Renal pelvis (tissue), 4 donors: ENCODE data around the gene FASLG. TPM values are rescaled to one million over a fixed set of nuclear protein-coding genes. Genes with fewer than 3 reads are reported as not detected.
"Not testable (repeated sequence)": the region's sequence is repeated elsewhere in the genome, so short reads cannot be mapped to it uniquely, and the experiment has no call there.

Source experiments
- DNase-seq: peaks from one replicate; pipeline ENCODE4 v3.0.0-alpha.2; 2013
- polyA plus RNA-seq, 3 donors: library from polyadenylated mRNA; unstranded; fragments of 120-200 nt; gene quantifications; one replicate each; pipeline ENCODE4 v1.2.1, GENCODE V29; 2013; ENCODE audit not compliant: insufficient read length in 3 of 3

Gene FASLG
- polyA plus RNA-seq, 3 donors, result 0.07 TPM; not detected in 2

DNA sequence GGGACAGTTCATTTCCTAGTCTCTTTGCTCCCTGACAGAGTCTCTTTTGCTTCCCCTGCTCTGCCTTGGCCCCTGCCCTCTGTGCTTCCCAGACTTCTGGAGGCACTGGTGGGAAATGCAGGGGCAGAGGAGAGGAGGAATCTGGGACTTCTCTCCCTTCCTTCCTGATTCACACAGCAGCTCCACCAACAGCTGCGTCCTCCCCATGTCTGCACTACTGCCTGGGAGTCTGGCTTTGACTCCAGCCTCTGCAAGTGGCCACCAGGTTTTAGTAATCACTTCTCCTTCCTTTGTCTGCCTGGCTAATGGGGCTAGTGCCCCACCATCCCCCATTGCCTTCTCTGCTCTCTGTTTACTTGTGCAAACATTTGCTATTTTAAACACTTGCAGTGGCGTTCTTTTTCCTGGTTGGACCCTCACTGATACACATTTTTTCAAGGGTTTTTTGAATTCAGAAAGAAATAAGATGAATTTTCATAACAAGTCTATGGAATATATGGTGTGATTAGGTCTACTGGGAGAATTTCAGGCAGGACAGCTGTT, 21.9 kb downstream of the FASLG start:
- DNase-seq, result no peak

DNA sequence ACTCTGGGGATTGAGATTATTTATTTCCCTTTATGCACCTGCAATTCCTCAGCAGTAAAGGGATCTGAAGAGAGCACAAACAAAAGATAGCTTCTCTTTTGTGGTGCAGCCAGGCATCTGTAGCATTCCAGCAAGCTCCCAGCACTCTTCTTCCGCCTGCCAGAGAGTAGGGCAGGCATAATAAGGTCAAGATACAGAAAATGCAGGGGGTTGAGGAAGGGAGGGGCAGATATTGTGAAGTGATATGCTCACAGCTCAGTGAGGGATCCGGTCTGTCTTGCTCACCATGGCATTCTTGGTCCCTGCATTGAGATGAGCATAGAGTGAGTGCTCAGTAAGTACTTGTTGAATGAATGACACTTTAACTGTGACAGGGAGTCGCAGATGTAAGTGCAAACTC, 23.9 kb downstream of the FASLG start:
- DNase-seq, result no peak

DNA sequence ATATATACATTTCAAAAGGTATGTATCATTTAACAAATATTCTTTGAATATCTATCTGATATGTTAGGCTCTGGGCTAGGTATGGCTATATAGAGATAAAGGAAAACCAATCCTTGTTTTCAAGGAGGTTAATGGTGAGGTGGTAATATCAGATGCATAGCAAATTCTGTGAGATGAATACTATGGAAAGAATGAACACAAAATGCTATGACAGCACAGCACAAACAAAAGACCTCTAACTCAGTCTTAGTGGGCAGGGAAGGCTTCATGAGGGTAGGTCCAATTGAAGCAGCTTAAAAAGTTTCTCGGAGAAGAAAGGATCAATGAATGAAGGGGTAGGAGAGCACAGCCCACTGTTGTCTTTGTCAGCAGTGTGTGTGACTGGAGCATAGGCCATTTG, 27.2 kb downstream of the FASLG start:
- no peak for DNase-seq

DNA sequence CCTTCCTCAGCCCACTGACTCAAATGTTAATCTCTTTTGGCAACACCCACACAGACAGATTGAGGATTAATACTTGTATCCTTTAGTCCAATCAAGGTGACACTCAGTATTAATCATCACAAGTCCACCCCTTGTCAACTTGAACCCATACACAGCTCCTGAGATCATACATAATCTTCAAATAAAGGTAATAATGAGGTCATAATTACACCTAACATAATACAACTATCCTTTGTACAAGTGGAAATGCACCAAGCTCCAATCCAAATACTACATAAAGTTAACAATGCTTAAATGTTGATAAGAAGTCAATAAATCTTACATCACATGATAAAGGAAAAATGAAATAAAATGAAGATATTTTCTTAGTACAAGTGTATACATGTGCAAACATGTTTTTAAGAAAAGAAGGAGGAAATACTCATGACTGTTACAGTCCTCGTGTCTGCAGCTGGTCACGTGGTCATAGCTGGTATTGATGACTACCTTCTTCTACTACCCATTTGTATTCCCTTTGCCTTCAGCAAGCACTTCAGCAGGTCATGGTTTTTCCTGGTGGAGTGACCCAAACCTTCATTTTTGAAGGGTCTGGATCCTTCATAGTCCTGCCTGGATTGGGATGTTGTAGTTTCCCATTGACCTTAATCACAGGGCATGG, 29.7 kb downstream of the FASLG start:
- DNase-seq, result not testable (repeated sequence)

DNA sequence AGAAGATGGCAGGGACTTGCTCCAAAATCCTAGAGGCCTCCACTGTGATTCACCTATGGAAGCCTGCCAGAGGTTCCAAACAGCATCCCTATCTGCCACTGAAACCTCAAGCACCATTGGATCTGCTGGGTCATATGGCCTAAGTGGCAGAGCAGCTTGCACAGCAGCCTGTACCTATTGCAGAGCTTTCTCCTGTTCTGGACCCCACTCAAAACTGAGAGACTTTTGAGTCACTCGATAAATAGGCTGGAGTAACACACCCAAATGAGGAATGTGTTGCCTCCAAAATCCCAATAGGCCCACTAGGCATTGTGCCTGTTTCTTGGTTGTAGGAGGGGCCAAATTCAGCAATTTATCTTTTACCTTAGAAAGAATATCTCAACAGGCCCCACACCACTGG, 32.0 kb downstream of the FASLG start:
- not testable (repeated sequence) for DNase-seq

DNA sequence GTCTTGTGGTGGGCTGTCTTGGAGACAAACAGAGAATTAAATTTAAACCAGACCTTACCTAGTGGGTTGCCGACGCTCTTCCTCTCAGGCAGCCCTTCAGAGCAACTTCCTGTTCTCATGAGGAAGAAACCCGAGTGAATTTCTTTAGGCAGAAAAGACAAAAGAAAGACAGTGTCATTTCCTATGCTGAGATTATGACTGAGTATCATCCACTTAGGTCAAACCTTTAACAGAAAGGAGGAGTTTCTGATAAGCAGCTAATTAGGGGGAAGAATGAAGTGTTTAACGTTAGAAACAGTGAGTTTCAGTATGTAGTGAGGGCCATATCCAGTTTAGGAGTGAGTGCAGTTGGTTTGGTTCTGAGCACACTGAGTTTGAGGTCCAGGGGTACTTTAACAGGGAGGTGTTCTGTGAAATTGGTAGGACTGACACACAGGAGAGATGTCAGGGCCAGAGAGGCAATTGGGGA, 38.7 kb downstream of the FASLG start:
- DNase-seq, result no peak

DNA sequence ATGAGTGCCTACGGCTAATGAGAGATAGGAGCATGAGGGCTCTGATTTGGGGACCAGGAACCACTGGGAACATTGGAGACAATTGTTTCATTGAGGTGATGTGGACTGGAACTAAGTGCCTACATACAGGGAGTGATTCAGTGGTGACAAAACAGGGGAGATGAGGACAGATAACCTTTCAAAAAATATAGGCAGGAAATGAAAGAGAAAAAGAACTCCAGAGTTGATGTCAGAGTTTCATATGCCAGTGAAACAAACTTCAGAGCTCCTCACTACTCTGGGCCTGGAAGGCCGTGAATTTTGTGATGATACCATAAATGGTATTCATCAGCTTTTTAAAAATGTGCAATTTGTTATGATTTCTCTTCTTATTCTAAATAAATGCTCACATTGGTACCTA, 39.3 kb downstream of the FASLG start:
- no peak for DNase-seq

DNA sequence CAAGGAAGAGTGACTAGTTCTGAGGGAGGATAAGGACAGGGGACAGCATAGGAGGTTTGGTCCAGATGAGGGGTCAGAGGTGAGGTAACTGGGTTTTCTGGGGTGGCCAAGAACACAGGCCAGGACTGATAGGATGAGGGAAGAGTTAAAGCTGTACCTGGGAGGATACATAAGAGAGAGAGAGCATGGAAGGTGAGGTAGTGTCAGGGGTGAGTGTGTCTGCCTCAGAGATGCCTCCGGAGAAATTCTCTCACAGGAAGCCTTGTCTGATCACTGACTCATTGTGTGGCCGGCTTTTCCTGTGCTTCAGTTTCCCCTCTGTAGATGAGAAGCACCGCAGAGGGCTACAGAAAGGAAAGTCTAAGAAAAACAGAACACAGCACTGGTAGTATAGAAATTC, 40.2 kb downstream of the FASLG start:
- no peak for DNase-seq

DNA sequence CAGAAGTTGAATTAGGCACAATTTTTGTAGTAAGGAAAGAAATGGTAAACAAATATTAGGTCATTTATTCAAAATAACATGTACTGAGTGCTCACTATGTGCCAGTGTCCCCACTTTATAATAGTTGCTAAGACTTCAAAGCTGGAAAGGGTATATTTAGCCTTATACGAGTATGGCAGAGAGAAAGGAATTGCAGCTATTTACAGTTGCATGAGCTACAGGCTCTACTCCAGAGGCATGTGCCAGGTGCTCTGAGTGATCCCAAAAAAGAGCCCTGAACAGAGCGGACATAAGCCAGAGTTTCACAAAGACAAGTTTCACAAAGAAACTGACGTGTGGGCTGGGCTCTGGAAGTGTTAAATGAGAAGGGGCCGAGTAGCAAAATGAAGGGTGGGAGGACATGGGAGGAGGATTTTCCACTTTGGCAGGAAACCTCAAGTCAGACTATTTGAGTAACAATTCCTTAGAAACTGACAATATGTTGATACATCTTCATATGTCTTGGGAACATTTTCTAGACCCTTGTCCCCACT, 40.9 kb downstream of the FASLG start:
- no peak for DNase-seq

DNA sequence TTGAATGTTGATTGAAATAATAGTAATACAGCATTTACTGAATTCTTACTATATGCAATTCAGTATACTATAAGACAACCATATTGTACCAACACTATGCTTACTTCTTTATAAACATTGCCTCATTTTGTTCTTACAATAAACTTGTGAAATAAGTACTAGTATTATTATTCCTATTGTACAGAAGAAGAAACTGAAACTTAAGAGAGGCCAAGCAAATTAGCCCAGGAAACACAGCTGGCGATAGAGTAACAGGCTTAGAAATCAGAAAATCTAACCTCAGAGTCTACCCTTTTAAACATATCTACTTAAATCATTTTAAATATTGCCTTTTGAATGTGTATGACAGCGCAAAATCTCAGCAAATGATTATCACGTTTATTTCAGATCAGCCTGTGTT, 41.7 kb downstream of the FASLG start:
- no peak for DNase-seq

DNA sequence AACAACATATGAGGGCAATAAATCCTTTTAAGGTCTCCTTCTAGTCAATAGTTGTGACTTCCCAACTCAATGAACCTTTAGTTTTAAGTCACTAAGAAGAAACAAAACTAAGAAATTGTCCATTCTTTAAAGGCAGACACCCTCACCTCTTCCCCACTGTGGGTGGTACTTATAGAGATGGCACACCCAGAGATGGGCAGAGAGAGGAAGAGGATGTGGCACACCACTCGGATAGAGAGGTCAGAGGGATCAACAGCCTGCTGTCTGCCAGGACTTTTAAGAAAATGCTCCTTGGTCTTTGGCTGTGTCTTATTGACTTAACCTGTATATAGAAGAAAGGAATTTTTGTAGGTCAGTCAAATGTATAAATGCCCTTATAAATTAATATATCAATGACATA, 45.1 kb downstream of the FASLG start:
- DNase-seq, result no peak

DNA sequence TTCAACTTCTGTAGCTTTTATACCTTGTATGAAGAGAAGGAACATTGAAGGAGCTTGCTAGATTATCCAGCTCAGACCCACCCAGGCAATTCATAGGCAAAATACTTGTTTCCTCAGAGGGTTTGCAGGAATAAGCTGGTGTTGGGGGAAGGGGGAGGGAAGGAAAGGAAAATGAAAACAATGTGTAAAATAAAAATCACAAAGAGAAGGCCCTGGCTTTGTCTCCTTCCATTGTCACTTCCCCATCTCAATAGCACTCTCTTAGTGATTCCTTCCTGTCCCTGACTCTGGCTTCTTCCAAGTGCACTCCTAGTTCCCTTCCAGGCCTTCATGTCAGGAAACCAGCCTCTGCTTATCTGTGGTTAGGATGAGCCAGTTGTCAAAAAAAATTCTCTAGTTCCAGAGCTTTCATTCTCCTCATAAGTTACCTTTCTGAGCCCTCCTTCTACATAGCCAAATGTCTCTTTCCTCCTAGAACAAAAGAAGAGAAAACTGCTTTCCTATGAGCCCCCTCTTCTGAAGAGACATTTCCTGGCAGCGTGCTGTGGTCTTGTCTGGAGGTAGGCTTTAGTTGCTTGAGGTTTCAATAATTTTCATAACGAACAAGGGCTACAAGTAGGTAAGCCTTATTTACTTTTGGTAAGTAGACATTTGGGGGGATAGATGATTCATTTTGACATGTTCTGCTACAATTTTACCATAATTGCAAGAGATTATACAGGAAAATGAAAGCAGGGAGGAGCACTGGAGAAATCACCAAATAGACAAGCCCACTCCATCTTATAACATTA, 45.7 kb downstream of the FASLG start:
- no peak for DNase-seq

DNA sequence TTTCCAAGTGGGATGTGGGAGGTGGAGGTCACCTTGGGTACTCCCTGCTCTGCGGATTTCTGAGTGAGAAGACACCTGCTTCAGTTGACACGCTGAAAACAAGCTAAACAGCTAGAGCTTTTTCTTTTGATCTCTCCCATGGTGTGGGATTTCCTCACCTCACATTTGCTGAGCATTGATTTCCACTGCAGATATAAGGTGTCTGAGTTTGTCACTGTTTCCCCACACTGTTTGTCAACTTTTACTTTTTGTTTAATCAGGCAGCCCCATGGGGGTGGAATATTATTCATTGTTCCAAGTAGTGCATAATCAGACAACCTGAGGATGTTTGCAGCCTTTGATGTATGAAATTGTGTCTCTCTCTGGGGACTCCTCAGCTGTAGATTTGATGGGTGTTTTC, 49.5 kb downstream of the FASLG start:
- DNase-seq, result peak; percentile 24

DNA sequence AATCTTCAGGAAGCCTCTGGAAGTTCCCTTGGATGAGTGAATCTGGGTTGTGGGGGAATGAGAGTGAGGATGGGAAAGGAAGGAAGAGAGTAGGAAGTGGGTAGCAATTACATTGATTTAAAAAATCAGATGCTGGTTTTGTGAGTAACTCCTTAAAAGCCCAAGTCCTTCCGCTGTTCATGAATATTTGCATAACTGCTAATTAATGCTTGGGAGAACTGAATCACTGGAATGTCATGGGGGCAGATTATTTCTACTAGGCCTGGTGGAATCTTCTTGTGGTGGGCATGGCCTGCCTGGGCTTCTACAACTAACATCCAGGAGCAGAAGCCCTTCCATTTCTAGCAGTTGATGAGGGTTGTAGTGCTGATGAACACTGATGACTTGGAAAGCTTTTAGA, 52.7 kb downstream of the FASLG start:
- no peak for DNase-seq

DNA sequence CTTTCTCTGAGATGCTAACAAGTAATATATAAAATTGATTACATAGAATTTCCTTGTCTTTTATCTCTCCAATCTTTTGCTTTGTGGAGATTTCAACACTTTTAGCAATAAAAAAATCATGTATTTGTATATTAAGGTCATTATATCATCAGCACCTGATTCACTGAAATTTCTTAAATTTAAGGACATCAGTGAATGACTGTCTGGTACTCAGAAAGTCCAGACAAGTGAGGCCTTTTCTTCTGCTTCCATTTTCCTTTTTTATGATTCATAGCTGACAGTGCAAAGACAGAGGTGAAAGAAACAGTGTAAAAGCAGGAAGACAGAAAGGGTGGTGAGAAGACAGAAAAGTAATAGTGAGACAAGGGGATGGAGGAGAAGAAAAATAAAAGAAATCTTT, 54.6 kb downstream of the FASLG start:
- no peak for DNase-seq

Other genes starting within 250 kb of the FASLG start
- gene C1orf105, start 238.4 kb upstream of the FASLG start, polyA plus RNA-seq, result under 1 TPM in 1 of 3 donors, not detected in 2; 0.28 TPM
- gene PIGC, start 215.0 kb upstream of the FASLG start, polyA plus RNA-seq, result 10 to 100 TPM; 42.4 to 46.6 (median 46.4) TPM
- 10 to 100 TPM; 51.4 to 65.4 (median 59.9) TPM for gene SUCO, start 126.0 kb upstream of the FASLG start, polyA plus RNA-seq